ENCODE data around the gene SLC5A4. TPM values are rescaled to one million over a fixed set of nuclear protein-coding genes. Genes with fewer than 3 reads are reported as not detected.
"Not testable (repeated sequence)": the region's sequence is repeated elsewhere in the genome, so short reads cannot be mapped to it uniquely, and the experiment has no call there.

The SLC5A4 gene
- total RNA-seq, 1 experiment from 2014 or later = not detected

GRCh38 chr22:32200752-32201151 is 54.4 kb downstream of the SLC5A4 start:
- ChIA-PET POLR2A (ENCODE audit: unreplicated experiment) (no interaction called here), CTCF (no interaction called here)
- Histone ChIP-seq H3K9me3 (ENCODE audit: insufficient read depth, low read depth) (no peaks in the 10 kb centered on the region), H3K4me3 (no peak overlapping the region), H3K36me3 (ENCODE audit: low read depth) (no peaks in the 10 kb centered on the region), H3K79me2 (ENCODE audit: low read depth) (no peaks in the 10 kb centered on the region), H3K27ac (no peak overlapping the region), H3K9me2 (ENCODE audit: insufficient read depth) (no peaks in the 10 kb centered on the region), H3K4me2 (no peak overlapping the region), H3F3A (ENCODE audit: insufficient read depth, low read depth) (no peaks in the 10 kb centered on the region), H4K20me1 (ENCODE audit: insufficient read depth) (no peaks in the 10 kb centered on the region), H3K4me1 (replicated peaks; ENCODE audit: insufficient read depth) (no peaks in the 10 kb centered on the region), H2AFZ (no peak overlapping the region), H3K27me3 (ENCODE audit: insufficient read depth, low read depth) (peaks cover 38% of the 10 kb centered on the region)
- TF ChIP-seq EZH2 (IDR thresholded peaks at IDR 0.05; ENCODE audit: low read depth) = no peak
- no peak for TF ChIP-seq CTCF (conservative IDR thresholded peaks at IDR 0.05)
- no TSS peak for BruUV-seq (replicated peaks)
- DNase-seq = no peak
- intact Hi-C loops (cut with micrococcal nuclease; ENCODE audit: unreplicated experiment) = loop anchor here (10.0 kb wide), 1 partner anchor 274 kb away; the partner anchor contains the start of gene FBXO7

- Histone ChIP-seq H3K9me2 (ENCODE audit: insufficient read depth) (no peaks in the 10 kb centered on the region), H3K4me2 (no peak overlapping the region), H3K27ac (no peak overlapping the region), H4K20me1 (ENCODE audit: insufficient read depth) (no peaks in the 10 kb centered on the region), H3K79me2 (ENCODE audit: low read depth) (no peaks in the 10 kb centered on the region), H3F3A (ENCODE audit: insufficient read depth, low read depth) (no peaks in the 10 kb centered on the region), H3K4me3 (no peak overlapping the region), H3K27me3 (ENCODE audit: insufficient read depth, low read depth) (peaks cover 46% of the 10 kb centered on the region), H3K9me3 (ENCODE audit: insufficient read depth, low read depth) (no peaks in the 10 kb centered on the region), H3K36me3 (ENCODE audit: low read depth) (no peaks in the 10 kb centered on the region), H3K4me1 (replicated peaks; ENCODE audit: insufficient read depth) (no peaks in the 10 kb centered on the region), H2AFZ (no peak overlapping the region)
- BruUV-seq (replicated peaks) = no TSS peak
- DNase-seq = no peak
- TF ChIP-seq EZH2 (IDR thresholded peaks at IDR 0.05; ENCODE audit: low read depth) = no peak
- TF ChIP-seq CTCF (conservative IDR thresholded peaks at IDR 0.05) = no peak
- ChIA-PET CTCF (no interaction called here), POLR2A (ENCODE audit: unreplicated experiment) (no interaction called here)
- intact Hi-C loops (cut with micrococcal nuclease; ENCODE audit: unreplicated experiment) = loop anchor here (10.0 kb wide), 1 partner anchor 275 kb away; the partner anchor contains the start of gene FBXO7
Observed at GRCh38 chr22:32199961-32200360, 55.2 kb downstream of the SLC5A4 start.

GRCh38 chr22:32199341-32199740 is 55.8 kb downstream of the SLC5A4 start:
- no peak for DNase-seq
- Histone ChIP-seq H3K9me2 (ENCODE audit: insufficient read depth) (no peaks in the 10 kb centered on the region), H3K27me3 (ENCODE audit: insufficient read depth, low read depth) (peaks cover 52% of the 10 kb centered on the region), H3K4me3 (no peak overlapping the region), H3K9me3 (ENCODE audit: insufficient read depth, low read depth) (no peaks in the 10 kb centered on the region), H3F3A (ENCODE audit: insufficient read depth, low read depth) (no peaks in the 10 kb centered on the region), H4K20me1 (ENCODE audit: insufficient read depth) (no peaks in the 10 kb centered on the region), H3K4me2 (no peak overlapping the region), H3K79me2 (ENCODE audit: low read depth) (no peaks in the 10 kb centered on the region), H2AFZ (no peak overlapping the region), H3K27ac (no peak overlapping the region), H3K36me3 (ENCODE audit: low read depth) (no peaks in the 10 kb centered on the region), H3K4me1 (replicated peaks; ENCODE audit: insufficient read depth) (no peaks in the 10 kb centered on the region)
- TF ChIP-seq CTCF (conservative IDR thresholded peaks at IDR 0.05) (no peak), EZH2 (IDR thresholded peaks at IDR 0.05; ENCODE audit: low read depth) (no peak)
- POLR2A ChIA-PET (ENCODE audit: unreplicated experiment) = no interaction called here
- intact Hi-C loops (cut with micrococcal nuclease; ENCODE audit: unreplicated experiment) = no loop called here
- CTCF ChIA-PET = no interaction called here
- no TSS peak for BruUV-seq (replicated peaks)

GRCh38 chr22:32197553-32198226 is 57.5 kb downstream of the SLC5A4 start:
- H3K9me3 ChIP-seq (ENCODE audit: insufficient read depth, low read depth); H3K27ac ChIP-seq; H4K20me1 ChIP-seq (ENCODE audit: insufficient read depth); H3K4me2 ChIP-seq; H3K79me2 ChIP-seq (ENCODE audit: low read depth); BruUV-seq (replicated peaks); H3K4me1 ChIP-seq (replicated peaks; ENCODE audit: insufficient read depth); H2AFZ ChIP-seq; H3K9me2 ChIP-seq (ENCODE audit: insufficient read depth); H3K36me3 ChIP-seq (ENCODE audit: low read depth); H3F3A ChIP-seq (ENCODE audit: insufficient read depth, low read depth); POLR2A ChIA-PET (ENCODE audit: unreplicated experiment); intact Hi-C loops (cut with micrococcal nuclease; ENCODE audit: unreplicated experiment); DNase-seq; H3K4me3 ChIP-seq: not testable (repeated sequence)
- H3K27me3 ChIP-seq (ENCODE audit: insufficient read depth, low read depth) = peaks cover 66% of the 10 kb centered on the region
- CTCF ChIA-PET = interaction anchor here (0.5 kb wide), 1 partner anchor 217 kb away, joined by 3 read pairs; no protein-coding TSS in a partner anchor

- H3K4me2 ChIP-seq; H4K20me1 ChIP-seq (ENCODE audit: insufficient read depth); H3K4me1 ChIP-seq (replicated peaks; ENCODE audit: insufficient read depth); H3K27ac ChIP-seq; H3K36me3 ChIP-seq (ENCODE audit: low read depth); DNase-seq; H2AFZ ChIP-seq; H3F3A ChIP-seq (ENCODE audit: insufficient read depth, low read depth); H3K9me3 ChIP-seq (ENCODE audit: insufficient read depth, low read depth); POLR2A ChIA-PET (ENCODE audit: unreplicated experiment); CTCF ChIA-PET; BruUV-seq (replicated peaks); H3K4me3 ChIP-seq; H3K9me2 ChIP-seq (ENCODE audit: insufficient read depth); H3K79me2 ChIP-seq (ENCODE audit: low read depth); intact Hi-C loops (cut with micrococcal nuclease; ENCODE audit: unreplicated experiment): not testable (repeated sequence)
- peaks cover 80% of the 10 kb centered on the region for H3K27me3 ChIP-seq (ENCODE audit: insufficient read depth, low read depth)
Observed at GRCh38 chr22:32195900-32196299, 59.2 kb downstream of the SLC5A4 start.
